ENCODE data around the gene CAPN12.
A peak's percentile ranks its signal among the peaks of the same experiment; 100 is the strongest.

Gene CAPN12

GRCh38 chr19:38708413-38709024, 35.8 kb downstream of the CAPN12 start:
- no peak for DNase-seq

GRCh38 chr19:38707512-38708114, 36.7 kb downstream of the CAPN12 start:
- peak in 1 of 2 experiments; percentile 16 for DNase-seq

- no peak for DNase-seq
Observed at GRCh38 chr19:38706792-38707511, 37.3 kb downstream of the CAPN12 start.

- DNase-seq, result no peak
Observed at GRCh38 chr19:38705197-38706019, 38.9 kb downstream of the CAPN12 start.

GRCh38 chr19:38704488-38705026, 39.7 kb downstream of the CAPN12 start:
- DNase-seq, result no peak

- no peak for DNase-seq
Observed at GRCh38 chr19:38703509-38703908, 40.8 kb downstream of the CAPN12 start.

- DNase-seq, result peak; percentile 93 to 95
Observed at GRCh38 chr19:38702278-38702677, 42.0 kb downstream of the CAPN12 start.

GRCh38 chr19:38701455-38702063, 42.7 kb downstream of the CAPN12 start:
- no peak for DNase-seq

GRCh38 chr19:38700902-38701454, 43.3 kb downstream of the CAPN12 start:
- DNase-seq, result no peak

- peak; percentile 19 to 50 for DNase-seq
Observed at GRCh38 chr19:38700350-38700901, 43.8 kb downstream of the CAPN12 start.

GRCh38 chr19:38699647-38700349, 44.5 kb downstream of the CAPN12 start:
- DNase-seq, result no peak

- DNase-seq, result no peak
Observed at GRCh38 chr19:38699027-38699346, 45.3 kb downstream of the CAPN12 start.

- no peak for DNase-seq
Observed at GRCh38 chr19:38698225-38699026, 45.8 kb downstream of the CAPN12 start.

- no peak for DNase-seq
Observed at GRCh38 chr19:38697641-38698071, 46.6 kb downstream of the CAPN12 start.

- DNase-seq, result no peak
Observed at GRCh38 chr19:38697197-38697596, 47.1 kb downstream of the CAPN12 start.

GRCh38 chr19:38696729-38697055, 47.6 kb downstream of the CAPN12 start:
- no peak for DNase-seq

- DNase-seq, result no peak
Observed at GRCh38 chr19:38695832-38696728, 48.2 kb downstream of the CAPN12 start.

GRCh38 chr19:38695317-38695683, 49.0 kb downstream of the CAPN12 start:
- DNase-seq, result no peak

GRCh38 chr19:38693380-38694223, 50.7 kb downstream of the CAPN12 start:
- no peak for DNase-seq

Data from SHP77 (cell line).